Measurements from ENCODE around the gene IL37.
A peak's percentile ranks its signal among the peaks of the same experiment; 100 is the strongest.

GRCh38 chr2:112959109-112959812, 48.3 kb downstream of the IL37 start:
- TF ChIP-seq CTCF (IDR thresholded peaks at IDR 0.05; ENCODE audit: low read depth, low read length), result no peak
- no peak for TF ChIP-seq POLR2A (IDR thresholded peaks at IDR 0.05; ENCODE audit: extremely low read depth, insufficient read length)
- TF ChIP-seq MAX (IDR thresholded peaks at IDR 0.05; ENCODE audit: low read depth, low read length), result 0 out of 2 replicates have a peak, but pooled peaks have one; percentile 28
- no peak for TF ChIP-seq MYC (IDR thresholded peaks at IDR 0.05; ENCODE audit: low read depth, low read length)
